ENCODE measurements around the gene FAM222A.

Gene FAM222A

DNA sequence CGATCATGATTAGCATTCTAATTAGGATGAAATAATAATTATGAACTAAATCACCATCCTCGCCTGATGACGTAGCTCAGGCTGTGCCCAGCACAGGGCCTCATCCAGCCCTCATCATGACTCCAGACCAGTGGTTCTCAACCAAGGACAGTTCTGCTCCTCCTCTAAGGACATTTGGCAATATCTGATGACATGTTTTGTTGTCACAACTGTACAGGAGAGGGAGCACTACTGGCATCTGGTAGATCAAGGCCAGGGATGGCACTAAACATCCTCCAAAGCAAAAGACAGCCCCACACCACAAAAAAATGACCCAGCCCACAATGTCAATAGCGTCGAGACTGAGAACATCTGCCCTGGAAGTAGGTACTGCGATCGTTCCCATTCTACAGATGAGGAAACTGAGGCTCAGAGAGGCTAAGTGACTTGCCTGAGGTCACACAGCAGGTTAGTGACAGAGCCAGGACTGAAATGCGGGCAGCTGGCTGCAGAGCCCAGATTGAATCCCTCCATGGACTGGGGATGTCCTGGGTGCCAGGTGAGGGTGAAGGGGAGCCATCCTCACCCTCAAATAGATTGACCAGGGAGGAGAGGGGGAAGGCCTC lies 104.1 kb downstream of the FAM222A start:
- H3K4me3 ChIP-seq (ENCODE audit: low read depth, low read length), result no peak overlapping the region

DNA sequence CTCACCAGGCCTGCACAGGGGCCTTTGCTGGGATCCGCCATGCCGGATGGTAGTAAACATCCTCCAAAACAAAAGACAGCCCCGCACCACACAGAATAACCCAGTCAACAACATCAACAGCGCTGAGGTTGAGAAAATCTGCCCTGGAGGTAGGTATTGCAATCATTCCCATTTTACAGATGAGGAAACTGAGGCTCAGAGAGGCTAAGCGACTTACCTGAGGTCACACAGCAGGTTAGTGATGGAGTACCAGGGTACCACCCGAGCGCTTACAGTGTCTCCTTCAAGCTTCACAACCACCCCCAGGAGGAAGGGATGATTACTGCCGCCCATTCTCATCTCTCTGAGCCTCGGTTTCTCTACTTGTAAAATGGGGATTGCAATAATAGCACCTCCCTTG lies 104.6 kb downstream of the FAM222A start:
- no peak overlapping the region for H3K4me3 ChIP-seq (ENCODE audit: low read depth, low read length)

DNA sequence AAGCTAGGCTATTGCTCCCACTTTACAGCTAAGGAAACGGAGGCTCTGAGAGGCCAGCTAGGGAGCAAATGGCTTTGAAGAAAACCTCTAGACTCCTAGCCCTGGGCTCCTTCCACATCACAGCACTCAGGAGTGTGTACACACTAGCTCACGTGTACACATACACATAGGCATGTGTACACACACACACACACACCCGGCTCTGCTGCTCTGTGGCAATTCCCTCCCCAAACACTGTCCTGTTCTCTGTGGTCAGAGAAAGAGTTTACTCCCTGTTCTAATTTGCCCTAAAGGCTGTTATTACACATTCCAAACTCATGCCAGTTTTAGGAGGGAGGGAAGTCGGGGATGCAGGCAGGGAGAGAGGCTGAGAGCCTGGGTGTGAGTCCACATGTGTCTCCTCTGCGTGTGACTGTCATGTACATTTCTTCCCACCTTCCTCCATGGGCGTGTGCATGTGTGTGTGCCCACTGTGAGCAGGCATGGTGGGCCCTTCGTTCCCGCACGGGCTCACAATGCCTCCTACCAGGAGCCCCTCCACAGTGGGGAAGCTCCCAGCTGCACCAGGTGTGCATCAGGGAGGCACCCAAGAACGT lies 105.4 kb downstream of the FAM222A start:
- no peak overlapping the region for H3K4me3 ChIP-seq (ENCODE audit: low read depth, low read length)

Measured in iPS-11a (cell line).